PC-9 (cell line): ENCODE measurements around the gene DGKD. TPM values are rescaled to one million over a fixed set of nuclear protein-coding genes. Genes with fewer than 3 reads are reported as not detected.

Experiments
- BruUV-seq: library from RNA; stranded (reverse); fragments of 400-500 nt; replicated peaks from 2 replicates; lab custom pipeline; 2021; lab: Mats Ljungman, UMichigan
- CTCF ChIA-PET: fragments of 300-600 bp; sonication (Branson Sonifier 250); formaldehyde crosslinking; loops from one replicate; lab custom pipeline; 2022; ENCODE audit warnings: antibody characterized with exemption; lab: Charles Lee
- POLR2A ChIA-PET: fragments of 300-600 bp; sonication (Branson Sonifier 250); formaldehyde crosslinking; loops from one replicate; lab custom pipeline; 2022; ENCODE audit warnings: antibody characterized with exemption; ENCODE audit not compliant: unreplicated experiment; lab: Charles Lee
- DNase-seq, 2 experiments: peaks; one replicate each; pipeline versions ENCODE4 v3.0.0 to v3.0.0-alpha.2; 2015 to 2022; ENCODE audit warnings: mixed read lengths in 1 of 2
- H2AFZ ChIP-seq: fragments of 200-600 bp; sonication (generic); 2 replicates; pipeline ENCODE4 v1.8.1; 2017; ENCODE audit warnings: antibody characterized with exemption
- H3F3A ChIP-seq: fragments of 200-600 bp; sonication (generic); 2 replicates; pipeline ENCODE4 v1.8.1; 2017; ENCODE audit warnings: antibody characterized with exemption, mild to moderate bottlenecking, low read depth; ENCODE audit not compliant: insufficient read depth
- H3K27ac ChIP-seq: fragments of 200-600 bp; sonication (generic); 2 replicates; pipeline ENCODE4 v1.6.1; 2016; ENCODE audit warnings: mixed run types
- H3K27me3 ChIP-seq: fragments of 200-600 bp; sonication (generic); 2 replicates; pipeline ENCODE4 v1.6.1; 2016; ENCODE audit warnings: low read depth, mixed run types; ENCODE audit not compliant: insufficient read depth
- H3K36me3 ChIP-seq: fragments of 200-600 bp; sonication (generic); 2 replicates; pipeline ENCODE4 v1.6.1; 2016; ENCODE audit warnings: low read depth, mixed run types
- H3K4me1 ChIP-seq: fragments of 200-600 bp; sonication (generic); replicated peaks from 2 replicates; pipeline ENCODE4 v1.6.1; 2016; ENCODE audit warnings: mixed run types; ENCODE audit not compliant: insufficient read depth
- H3K4me2 ChIP-seq: fragments of 200-600 bp; sonication (generic); 2 replicates; pipeline ENCODE4 v1.6.1; 2017; ENCODE audit warnings: mixed run types
- H3K4me3 ChIP-seq: fragments of 200-600 bp; sonication (generic); 2 replicates; pipeline ENCODE4 v1.6.1; 2016; ENCODE audit warnings: mixed run types
- H3K79me2 ChIP-seq: fragments of 200-600 bp; sonication (generic); 2 replicates; pipeline ENCODE4 v1.6.1; 2017; ENCODE audit warnings: low read depth, mixed run types
- H3K9me2 ChIP-seq: fragments of 200-600 bp; sonication (generic); 2 replicates; pipeline ENCODE4 v1.8.1; 2017; ENCODE audit warnings: mild to moderate bottlenecking; ENCODE audit not compliant: insufficient read depth
- H3K9me3 ChIP-seq: fragments of 200-600 bp; sonication (generic); 2 replicates; pipeline ENCODE4 v1.8.1; 2016; ENCODE audit warnings: low read depth; ENCODE audit not compliant: insufficient read depth
- H4K20me1 ChIP-seq: fragments of 200-600 bp; sonication (generic); 2 replicates; pipeline ENCODE4 v1.8.1; 2017; ENCODE audit not compliant: insufficient read depth
- EZH2 ChIP-seq: fragments of 200-600 bp; sonication (generic); IDR thresholded peaks from 2 replicates; pipeline ENCODE4 v1.8.0; 2017; ENCODE audit warnings: antibody characterized with exemption, low read depth
- intact Hi-C: fragments of 100-400 bp; cut with micrococcal nuclease; formaldehyde crosslinking; loops from one replicate; pipeline ENCODE4 v1.10.0; 2022; ENCODE audit not compliant: unreplicated experiment
- total RNA-seq: library from RNA; stranded (reverse); gene quantifications from 2 replicates; pipeline ENCODE4 v1.2.3, GENCODE V29; 2021
- TF ChIP-seq, protein P1 (sequence below): fragments of 200-600 bp; sonication (generic); conservative IDR thresholded peaks from 2 replicates; pipeline ENCODE4 v1.6.1; 2017; ENCODE audit warnings: mixed run types, antibody characterized with exemption, mild to moderate bottlenecking, moderate library complexity

The DGKD gene
- total RNA-seq, 1 experiment from 2014 or later: 59.5 TPM

DNA sequence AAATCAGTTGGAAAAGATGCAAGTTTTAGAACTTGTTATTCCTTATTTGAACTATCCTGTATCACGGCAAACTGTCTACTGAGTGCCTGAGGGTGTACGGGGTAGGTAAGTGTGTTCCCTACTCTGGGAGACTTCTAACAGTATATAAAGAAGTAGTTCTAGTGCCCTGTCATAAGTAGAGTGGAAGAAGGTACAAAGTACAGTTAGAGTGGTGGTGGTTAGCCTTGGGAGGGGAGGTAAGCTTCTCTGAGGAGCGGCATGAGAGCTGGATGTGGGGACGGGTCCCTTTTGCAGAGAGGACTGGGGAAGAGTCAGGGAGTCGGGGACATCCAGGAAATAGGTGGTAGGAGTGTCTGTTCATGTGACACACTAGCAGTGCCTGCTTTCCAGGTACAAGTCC, 48.5 kb downstream of the DGKD start:
- POLR2A ChIA-PET: no interaction called here
- no TSS peak for BruUV-seq
- no peaks in the 10 kb centered on the region for H3K4me1 ChIP-seq
- 0 out of 2 replicates have a peak, but pooled peaks cover 3% of the 10 kb centered on the region for H4K20me1 ChIP-seq
- no peaks in the 10 kb centered on the region for H3K27me3 ChIP-seq
- no peak for DNase-seq
- TF ChIP-seq, protein P1, sequence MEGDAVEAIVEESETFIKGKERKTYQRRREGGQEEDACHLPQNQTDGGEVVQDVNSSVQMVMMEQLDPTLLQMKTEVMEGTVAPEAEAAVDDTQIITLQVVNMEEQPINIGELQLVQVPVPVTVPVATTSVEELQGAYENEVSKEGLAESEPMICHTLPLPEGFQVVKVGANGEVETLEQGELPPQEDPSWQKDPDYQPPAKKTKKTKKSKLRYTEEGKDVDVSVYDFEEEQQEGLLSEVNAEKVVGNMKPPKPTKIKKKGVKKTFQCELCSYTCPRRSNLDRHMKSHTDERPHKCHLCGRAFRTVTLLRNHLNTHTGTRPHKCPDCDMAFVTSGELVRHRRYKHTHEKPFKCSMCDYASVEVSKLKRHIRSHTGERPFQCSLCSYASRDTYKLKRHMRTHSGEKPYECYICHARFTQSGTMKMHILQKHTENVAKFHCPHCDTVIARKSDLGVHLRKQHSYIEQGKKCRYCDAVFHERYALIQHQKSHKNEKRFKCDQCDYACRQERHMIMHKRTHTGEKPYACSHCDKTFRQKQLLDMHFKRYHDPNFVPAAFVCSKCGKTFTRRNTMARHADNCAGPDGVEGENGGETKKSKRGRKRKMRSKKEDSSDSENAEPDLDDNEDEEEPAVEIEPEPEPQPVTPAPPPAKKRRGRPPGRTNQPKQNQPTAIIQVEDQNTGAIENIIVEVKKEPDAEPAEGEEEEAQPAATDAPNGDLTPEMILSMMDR: no peak
- no peak for TF ChIP-seq EZH2
- H3K9me2 ChIP-seq: no peaks in the 10 kb centered on the region
- no peaks in the 10 kb centered on the region for H3K9me3 ChIP-seq
- H3K4me2 ChIP-seq: no peak overlapping the region
- H3F3A ChIP-seq: peaks cover 5% of the 10 kb centered on the region; the same call in 1 of the 2 replicates
- H3K36me3 ChIP-seq: peaks cover 16% of the 10 kb centered on the region; the same call in 1 of the 2 replicates
- H3K4me3 ChIP-seq: no peak overlapping the region
- no peak overlapping the region for H3K27ac ChIP-seq
- CTCF ChIA-PET: interaction anchor here (1.1 to 1.3 kb wide), 2 partner anchors 37 to 41 kb away, joined by 3 to 5 read pairs; no protein-coding TSS in a partner anchor
- peaks cover 6% of the 10 kb centered on the region; the same call in 1 of the 2 replicates for H3K79me2 ChIP-seq
- H2AFZ ChIP-seq: no peak overlapping the region
- intact Hi-C loops: no loop called here

DNA sequence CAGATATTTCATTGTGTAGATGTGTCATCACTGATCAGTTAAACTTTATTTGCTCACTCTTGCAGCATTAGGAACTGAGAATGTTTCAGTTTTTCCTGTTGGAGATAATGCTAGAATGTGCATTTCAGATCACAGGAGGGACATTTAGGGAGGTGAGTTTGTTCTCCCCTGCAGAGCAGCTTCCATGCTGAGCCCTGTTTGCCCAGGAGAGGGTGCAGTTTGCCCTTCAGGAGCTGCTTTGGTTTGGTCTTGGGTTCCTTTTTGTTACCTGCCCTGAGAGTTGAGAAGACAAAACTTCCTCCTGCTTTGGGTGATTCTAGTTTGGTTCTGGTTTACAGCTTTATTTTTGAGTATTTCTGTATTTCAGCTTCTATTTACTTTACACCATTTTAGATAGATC, 49.9 kb downstream of the DGKD start:
- Histone ChIP-seq H3K79me2 (peaks cover 6% of the 10 kb centered on the region; the same call in 1 of the 2 replicates), H3K4me2 (no peak overlapping the region), H3K27ac (no peak overlapping the region), H3K9me3 (no peaks in the 10 kb centered on the region), H3K4me3 (no peak overlapping the region), H2AFZ (no peak overlapping the region), H3K4me1 (no peaks in the 10 kb centered on the region), H4K20me1 (no peaks in the 10 kb centered on the region), H3F3A (peaks cover 5% of the 10 kb centered on the region; the same call in 1 of the 2 replicates), H3K9me2 (no peaks in the 10 kb centered on the region), H3K36me3 (peaks cover 16% of the 10 kb centered on the region; the same call in 1 of the 2 replicates), H3K27me3 (no peaks in the 10 kb centered on the region)
- no TSS peak for BruUV-seq
- ChIA-PET POLR2A (interaction anchor here (0.5 to 1.0 kb wide), 2 partner anchors 10 to 245 kb away, joined by 4 to 5 read pairs; no protein-coding TSS in a partner anchor), CTCF (interaction anchor here (0.5 to 1.4 kb wide), 6 partner anchors 10 to 428 kb away, joined by 3 to 16 read pairs (median 6); no protein-coding TSS in a partner anchor)
- intact Hi-C loops: loop anchor here (1.0 to 2.0 kb wide), 2 partner anchors 39 to 429 kb away; no protein-coding TSS in a partner anchor
- no peak for TF ChIP-seq EZH2
- TF ChIP-seq, protein P1: peak; percentile 84
- peak; percentile 62 to 68 for DNase-seq

DNA sequence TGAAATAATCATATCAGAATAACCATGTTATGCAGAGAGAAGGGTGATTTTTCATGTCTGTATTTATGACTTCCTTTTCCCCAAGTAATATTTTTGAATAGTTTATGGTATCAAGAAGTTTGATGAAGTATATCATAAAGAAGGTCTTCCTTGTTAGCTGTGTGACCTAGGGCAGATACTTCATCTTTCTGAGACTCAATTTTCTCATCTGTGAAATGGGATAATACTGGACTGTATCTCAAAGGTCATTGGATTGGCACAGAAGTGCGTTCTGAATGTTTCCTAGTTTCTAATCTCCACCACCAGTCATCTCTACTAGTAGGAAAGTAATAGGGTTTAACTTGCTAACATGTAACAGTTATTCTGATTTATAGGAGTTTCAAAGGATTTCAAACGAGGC, 52.6 kb downstream of the DGKD start:
- Histone ChIP-seq H2AFZ (no peak overlapping the region), H3K36me3 (peaks cover 30% of the 10 kb centered on the region; the same call in 1 of the 2 replicates), H3K79me2 (peaks cover 27% of the 10 kb centered on the region), H3K27me3 (no peaks in the 10 kb centered on the region), H3K4me1 (no peaks in the 10 kb centered on the region), H3K4me2 (no peak overlapping the region), H3F3A (peaks cover 7% of the 10 kb centered on the region), H4K20me1 (no peaks in the 10 kb centered on the region), H3K9me3 (peaks cover 16% of the 10 kb centered on the region), H3K4me3 (no peak overlapping the region), H3K9me2 (no peaks in the 10 kb centered on the region), H3K27ac (no peak overlapping the region)
- ChIA-PET CTCF (interaction anchor here (1.1 kb wide), 1 partner anchor 36 kb away, joined by 3 read pairs; no protein-coding TSS in a partner anchor), POLR2A (no interaction called here)
- no TSS peak for BruUV-seq
- no peak for DNase-seq
- intact Hi-C loops: no loop called here
- TF ChIP-seq EZH2: no peak
- TF ChIP-seq, protein P1: no peak
